Measurements from ENCODE around the gene COX6B2.
"Not testable (repeated sequence)": the region's sequence is repeated elsewhere in the genome, so short reads cannot be mapped to it uniquely, and the experiment has no call there.

COX6B2 gene

DNA sequence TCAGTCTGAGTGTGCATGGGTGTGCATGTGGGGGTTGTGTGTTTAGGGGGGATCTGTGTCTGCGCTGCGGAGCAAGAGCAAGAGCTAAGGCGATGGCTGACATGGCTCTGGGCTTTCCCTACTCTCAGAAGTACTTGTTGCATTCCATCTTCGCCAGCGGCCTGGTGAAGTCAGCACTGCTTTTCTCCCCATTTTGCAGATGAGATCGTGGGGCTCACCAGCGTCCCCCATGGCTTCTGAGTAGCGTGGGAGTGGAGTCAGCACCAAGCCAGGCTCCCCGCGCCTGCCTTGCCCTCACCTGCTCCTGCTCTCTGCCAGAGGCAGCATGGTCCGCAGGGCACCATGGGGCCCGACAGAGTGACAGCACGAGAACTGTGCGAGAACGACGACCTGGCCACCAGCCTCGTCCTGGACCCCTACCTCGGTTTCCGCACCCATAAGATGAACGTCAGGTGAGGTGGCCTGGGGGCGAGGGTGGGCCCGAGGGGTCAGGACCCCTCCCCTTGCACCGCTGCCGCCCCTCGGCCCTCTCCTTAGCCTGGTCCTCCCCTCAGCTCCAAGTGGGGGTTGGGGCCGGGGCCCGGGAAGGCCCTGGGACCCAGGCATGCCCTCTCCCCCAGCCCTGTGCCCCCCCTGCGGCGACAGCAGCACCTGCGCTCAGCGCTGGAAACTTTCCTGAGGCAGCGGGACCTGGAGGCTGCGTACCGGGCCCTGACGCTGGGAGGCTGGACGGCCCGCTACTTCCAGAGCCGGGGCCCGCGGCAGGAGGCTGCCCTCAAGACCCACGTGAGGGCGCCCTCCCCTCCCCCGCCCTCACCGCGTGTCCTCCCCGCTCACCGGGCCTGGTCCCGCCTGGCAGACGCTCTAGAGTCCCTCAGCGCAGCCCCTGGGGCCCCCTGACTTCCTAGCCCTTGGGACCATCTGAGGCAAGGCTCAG is 12.7 kb downstream of the COX6B2 start:
- DNase-seq = no peak

DNA sequence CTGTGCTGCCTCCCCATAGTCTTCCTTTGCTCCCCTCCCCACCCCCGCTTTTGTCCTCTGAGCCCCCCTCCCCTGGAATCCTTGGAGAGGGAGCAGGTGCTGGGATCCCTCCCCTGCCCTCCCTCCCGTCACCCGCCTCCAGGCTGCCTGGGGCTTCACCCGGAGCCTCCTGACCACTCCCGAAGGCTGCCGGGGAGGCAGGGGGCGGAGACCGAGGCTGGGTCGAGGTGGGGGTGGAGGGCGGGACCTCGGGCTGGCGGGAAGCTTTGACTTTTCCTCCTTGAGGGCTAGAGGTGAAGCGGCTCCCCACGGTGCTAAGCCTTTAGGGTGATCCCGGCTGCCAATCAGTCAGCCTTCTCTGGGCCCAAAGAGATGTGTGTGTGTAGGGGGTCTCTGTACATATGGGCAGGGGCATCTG is 13.3 kb downstream of the COX6B2 start:
- DNase-seq = peak; percentile 42 to 54

DNA sequence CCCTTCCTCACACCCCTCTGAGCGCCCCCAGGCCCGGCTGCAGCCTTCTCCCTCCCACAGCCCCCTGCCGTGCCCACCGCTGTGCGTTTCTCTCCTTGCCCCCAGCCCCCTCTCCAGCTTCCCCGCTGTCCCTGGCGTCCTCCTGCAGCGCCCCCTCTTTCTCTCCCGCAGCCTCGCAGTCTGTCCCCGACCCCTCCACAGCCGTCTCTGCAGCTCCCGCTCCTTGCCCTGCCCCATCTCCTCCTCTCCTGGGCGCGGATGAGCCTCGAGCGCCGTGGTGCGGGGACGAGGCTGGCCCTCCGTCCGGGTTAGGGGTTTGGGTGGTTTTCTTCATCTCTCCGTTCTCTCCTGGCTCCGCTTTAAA is 13.8 kb downstream of the COX6B2 start:
- DNase-seq = no peak

DNA sequence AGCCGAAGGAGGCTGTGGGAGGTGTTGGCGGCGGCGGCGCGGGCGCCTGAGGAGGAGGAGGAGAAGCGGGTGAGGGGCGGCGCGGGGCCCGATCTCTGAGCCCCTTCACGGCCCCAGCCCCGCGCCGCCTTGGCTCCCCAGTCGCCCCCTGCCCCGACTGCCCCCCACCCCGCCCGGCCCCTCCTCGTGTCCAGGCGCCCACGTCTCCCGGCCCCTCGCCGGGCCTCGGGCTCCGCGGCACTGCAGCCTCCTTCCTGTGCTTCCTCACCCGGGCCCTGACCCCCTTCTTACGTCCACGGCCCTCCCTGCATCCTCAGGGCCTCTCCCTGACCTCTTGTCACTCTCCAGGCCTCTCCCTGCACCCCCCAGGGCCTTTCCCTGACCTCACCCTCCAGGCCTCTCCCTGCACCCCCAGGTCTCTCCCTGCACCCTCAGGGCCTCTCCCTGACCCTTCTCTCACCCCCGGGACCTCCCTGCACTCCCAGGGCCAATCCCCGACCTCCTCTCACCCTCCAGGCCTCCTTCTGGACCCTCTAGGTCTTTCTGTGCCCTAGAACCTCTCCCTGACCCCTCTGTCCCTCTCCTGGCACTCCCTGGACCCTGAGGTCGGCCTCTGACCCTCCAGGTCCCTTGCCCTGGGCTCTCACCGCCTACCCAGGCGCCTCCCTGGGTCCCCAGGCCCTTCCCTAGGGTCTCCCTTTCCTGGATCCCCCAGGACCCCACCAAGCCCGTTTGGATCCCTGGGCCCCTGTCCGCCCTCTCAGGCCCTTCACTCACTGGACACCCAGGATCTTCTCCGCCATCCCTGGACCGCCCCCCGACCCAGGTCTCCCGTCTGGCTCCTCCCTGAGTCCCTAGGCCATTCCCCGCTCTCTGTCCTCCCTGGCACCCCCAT is 14.4 kb downstream of the COX6B2 start:
- DNase-seq = no peak

DNA sequence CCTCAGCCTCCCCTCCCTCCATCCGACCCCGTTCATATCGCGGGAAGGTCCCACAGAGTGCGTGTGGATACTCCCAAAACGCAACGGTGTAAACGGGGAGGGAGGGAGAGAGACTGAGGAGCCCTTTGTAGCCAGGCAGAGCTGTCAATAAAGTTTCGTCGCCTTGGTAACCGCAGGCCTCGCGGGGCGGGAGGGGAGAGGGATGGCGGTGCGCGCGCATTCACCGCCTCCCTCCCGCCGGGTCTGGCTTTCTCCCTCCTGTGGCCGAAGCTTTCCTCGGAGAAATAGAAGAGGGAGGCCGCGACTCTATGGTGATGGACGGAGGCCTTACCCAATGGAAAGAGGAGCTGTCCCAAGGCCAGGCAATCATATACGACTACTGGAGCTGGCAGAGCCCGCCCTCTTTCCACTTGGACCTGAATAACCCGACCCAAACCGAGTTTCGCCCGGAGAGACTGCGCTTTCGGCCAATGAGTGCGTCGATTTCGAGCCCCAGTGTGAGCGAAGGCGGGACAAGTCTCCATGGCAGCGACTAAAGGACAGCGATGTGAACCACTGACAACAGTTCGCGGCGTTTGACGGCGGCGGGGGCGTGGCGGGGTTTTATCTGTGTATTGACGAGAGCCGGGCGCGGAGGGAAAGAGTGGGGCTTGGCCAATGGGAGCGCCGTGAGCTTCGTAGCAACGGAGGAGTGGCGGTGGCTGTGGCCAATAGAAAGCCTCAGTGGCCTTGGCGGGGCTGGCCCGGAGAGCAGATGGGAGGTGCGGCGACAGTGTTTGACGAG is 15.2 kb downstream of the COX6B2 start, which contains the start of gene KMT5C:
Gene KMT5C (plus strand): TSS at position 772 of the 784 bp plus-strand sequence. CDS start 2,061 bp downstream, outside the sequence.
- peak; percentile 100 for DNase-seq

DNA sequence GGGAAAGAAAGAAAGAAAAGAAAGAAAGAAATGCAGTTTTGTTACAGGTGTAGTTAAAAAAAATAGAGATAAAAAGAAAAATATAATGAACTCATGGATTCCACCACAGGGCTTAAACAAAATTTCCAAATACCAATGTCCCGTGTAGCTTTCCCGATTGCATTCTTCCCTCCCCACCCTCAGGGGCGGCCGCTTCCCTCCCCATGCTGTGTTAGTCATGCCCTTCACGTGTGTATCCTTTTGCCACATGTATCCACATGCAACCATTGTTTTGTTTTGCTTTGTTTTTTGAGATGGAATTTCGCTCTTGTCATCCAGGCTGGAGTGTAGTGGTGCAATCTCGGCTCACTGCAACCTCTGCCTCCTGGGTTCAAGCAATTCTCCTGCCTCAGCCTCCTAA is 18.4 kb downstream of the COX6B2 start:
- DNase-seq = no peak

DNA sequence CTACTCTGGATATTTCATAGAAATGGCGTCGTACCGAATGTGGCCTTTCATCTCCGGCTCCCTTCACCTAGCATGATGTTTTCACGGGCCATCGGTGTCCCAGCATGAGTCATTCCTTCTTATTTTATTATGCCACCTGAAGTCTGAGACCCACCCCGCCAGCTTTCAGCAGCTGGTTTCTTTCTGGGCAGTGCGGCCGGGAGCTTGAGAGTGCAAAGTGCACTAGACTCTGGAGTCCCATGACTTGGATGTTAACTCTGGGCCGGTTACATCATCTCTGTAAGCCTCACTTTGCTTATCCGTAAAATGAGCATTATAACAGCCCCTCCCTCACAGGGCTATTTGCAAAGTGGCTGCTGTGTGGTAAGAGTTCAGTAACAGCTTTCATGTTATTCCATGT is 20.6 kb downstream of the COX6B2 start:
- DNase-seq = no peak

DNA sequence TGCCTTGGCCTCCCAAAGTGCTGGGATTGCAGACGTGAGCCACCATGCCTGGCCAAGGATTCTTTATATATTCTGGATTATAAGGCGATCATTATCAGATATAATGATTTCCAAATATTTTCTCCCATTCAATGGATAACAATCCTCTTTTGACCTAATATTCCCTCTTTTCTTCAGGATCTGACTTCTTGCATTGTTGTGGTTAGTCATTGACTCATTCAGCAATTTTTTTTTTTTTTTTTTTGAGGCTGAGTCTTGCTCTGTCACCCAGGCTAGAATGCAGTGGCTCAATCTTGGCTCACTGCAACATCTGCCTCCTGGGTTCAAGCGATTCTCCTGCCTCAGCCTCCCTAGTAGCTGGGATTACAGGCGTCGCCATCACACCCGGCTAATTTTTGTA is 24.7 kb downstream of the COX6B2 start:
- not testable (repeated sequence) for DNase-seq

DNA sequence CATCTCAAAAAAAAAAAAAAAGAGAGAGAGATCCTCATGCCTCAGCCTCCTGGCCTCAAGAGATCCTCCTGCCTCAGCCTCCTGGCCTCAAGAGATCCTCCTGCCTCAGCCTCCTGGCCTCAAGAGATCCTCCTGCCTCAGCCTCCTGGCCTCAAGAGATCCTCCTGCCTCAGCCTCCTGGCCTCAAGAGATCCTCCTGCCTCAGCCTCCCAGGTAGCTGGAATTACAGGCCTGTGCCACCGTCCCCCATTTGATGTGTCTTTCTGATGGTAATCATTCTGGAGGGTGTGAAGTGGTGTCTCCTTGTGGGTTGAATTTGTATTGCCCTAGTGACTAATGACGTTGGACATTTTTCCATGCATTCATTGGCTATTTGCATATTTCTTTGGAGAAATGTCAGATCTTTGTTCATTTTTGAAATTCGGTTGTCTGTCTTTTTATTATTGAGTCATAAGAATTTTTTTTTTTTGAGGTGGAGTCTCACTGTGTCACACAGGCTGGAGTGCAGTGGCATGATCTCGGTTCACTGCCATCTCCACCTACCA is 25.7 kb downstream of the COX6B2 start:
- DNase-seq = not testable (repeated sequence)

DNA sequence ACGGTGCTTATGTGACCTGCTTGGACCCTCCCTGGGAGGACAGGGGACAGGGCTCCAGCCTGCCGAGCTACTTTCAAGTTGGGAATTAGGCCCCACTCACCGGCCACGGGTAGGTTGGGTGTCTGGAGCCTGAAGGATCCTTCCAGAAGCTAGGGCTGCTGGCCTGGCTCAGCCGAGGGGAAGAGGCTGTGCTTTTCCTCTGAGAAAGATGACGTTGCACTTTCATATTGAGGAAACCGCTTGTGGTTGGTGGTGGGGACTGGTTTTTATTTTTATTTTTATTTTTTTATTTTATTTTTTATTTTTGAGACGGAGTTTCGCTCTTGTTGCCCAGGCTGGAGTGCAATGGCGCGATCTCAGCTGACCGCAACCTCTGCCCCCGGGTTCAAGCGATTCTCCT is 29.3 kb downstream of the COX6B2 start, which contains the start of gene TMEM150B:
Gene TMEM150B (minus strand): TSS at position 170 of the 400 bp plus-strand sequence. CDS start 4,305 bp downstream, outside the sequence.
- DNase-seq = no peak

DNA sequence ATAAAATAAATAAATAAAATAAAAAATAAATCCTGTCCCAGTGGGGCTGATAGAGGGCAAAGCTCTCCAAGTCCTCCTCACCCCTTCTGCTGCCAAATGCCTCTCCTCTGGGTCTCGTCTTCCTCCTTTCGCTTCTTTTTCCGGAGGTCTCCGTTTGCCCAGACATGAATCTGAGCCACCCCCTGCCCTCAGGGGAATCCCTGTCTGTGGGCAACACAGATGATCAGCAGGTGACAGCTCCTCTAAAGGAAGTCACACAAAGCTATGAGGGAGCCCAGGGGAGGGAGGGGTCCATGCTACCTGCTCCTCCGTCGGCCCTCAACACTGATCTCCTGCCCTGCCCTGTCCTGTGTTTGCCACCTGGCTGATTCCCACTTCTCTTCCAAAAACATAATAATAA is 29.9 kb downstream of the COX6B2 start:
- no peak for DNase-seq

DNA sequence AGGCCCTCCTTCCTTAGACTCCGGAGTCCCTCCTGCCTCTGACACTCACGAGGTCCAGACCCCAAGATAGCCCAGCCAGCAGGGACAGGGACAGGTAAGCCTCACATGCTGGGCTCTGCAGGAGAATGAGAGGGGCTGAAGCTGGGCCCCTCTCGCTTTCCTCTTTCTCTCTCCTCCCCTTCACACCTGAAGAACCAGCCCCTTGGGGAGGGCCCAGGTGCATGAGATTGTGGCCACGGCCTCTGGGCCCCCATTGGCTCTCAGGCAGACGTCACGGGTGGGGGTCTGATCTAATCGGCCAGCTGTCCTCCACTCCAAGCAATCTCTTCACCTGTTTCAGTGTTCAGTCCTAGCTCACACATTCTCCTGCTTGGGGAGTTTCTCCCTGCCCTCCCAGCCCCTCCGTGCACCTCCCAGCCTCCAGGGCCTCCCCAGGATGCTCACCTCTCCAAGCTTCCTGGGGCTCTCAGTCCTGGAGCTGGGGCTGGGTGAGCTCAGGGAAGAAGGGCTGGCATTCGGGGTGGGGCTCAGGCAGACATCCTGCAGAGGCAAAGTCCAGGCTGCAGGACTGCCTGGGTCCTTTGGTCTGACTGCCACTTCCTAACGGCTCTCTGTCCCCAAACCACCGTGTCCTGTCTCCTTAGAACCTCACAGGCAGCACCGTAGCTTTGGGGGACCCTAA is 32.2 kb downstream of the COX6B2 start:
- DNase-seq = no peak

DNA sequence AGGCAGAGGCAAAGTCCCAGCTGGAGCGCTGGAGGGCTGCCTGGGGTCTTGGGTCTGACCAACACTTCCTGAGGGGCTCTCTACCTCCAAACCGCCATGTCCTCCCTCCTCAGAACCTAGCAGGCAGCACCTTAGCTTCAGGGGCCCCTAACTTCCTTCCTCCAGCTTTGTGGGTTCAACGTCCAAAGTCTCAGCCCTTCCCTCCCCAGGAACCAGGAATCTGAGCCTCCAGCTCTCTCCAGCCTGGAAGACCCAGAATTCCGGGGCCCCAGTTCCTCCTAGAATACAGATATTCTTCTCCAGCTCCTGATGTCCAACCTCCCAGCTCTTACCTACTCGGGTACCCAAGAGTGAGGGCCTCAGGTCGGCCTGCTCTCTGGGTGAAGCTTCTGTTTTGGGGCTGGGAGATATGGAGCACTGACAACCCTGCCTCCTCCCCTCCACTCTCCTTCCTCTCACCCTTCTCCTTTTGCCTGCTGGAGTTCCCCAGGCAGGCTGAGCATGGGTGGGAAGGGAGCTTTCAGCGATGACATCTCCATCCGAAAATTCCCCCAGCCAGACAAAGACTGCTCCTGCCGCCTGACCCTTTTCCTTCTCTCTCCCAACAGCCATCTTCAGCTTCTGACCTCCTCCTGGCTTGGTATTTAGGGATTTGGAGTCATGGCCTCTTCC is 32.9 kb downstream of the COX6B2 start:
- no peak for DNase-seq

DNA sequence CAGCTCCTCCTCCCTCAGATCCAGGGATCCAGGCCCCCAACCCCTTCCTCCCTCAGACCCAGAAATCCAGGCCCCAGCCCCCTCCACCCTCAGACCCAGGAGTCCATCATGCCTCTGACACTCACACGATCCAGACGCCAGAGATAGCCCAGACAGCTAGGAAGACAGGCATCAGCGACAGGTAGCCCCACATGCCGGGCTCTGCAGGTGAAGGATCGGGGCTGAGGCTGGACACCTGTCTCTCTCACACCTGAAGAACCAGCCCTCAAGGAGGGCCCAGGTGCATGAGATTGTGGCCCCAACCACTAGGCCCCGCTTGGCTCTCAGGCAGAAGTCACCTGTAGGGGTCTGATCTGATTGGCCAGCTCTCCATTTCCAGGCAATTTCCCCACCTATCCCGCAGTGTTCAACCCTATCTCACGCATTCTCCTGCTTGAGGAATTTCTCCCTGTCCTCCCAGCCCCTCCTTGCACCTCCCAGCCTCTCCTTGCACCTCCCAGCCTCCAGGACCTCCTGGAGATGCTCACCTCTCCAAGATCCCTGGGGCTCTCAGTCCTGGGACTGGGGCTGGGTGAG is 33.6 kb downstream of the COX6B2 start:
- DNase-seq = no peak

DNA sequence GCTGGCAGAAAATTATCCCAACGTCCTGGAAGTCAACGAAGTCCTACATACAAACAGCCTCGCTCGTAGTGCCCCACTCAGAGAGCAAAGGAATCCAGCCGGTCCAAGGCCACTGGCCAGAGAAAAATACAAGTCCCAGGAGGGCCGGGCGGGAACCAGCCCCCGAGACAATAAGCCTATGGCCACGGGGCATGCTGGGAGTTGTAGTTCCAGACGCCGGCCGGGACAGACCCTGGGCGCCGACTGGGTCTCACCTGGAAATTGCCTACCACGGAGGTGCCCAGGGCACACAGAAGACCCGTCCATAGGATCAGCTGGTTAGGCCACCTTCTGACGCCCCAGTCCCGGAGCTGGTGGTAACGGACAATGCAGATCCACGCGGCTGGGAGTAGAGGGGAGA is 34.7 kb downstream of the COX6B2 start:
- DNase-seq = no peak

DNA sequence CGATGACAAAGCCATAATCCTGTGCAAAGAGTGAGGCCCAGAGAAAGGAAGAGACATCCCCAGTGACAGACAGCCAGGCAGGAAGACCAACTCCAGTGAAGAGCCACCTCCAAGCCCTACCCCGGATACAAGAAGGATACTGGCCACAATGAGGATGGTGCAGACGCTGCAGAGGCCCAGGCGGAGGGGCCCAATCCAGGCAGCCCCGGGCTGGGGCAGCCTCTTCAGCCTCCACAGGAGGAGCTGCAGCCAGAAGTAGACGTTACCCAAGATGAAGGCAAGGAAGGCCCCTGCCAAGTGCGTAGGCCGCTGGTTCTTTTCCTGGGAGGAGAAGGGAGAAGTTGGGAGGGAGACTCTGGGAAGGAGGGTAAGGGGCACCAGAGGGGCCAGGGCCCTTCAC is 37.9 kb downstream of the COX6B2 start:
- DNase-seq = no peak

DNA sequence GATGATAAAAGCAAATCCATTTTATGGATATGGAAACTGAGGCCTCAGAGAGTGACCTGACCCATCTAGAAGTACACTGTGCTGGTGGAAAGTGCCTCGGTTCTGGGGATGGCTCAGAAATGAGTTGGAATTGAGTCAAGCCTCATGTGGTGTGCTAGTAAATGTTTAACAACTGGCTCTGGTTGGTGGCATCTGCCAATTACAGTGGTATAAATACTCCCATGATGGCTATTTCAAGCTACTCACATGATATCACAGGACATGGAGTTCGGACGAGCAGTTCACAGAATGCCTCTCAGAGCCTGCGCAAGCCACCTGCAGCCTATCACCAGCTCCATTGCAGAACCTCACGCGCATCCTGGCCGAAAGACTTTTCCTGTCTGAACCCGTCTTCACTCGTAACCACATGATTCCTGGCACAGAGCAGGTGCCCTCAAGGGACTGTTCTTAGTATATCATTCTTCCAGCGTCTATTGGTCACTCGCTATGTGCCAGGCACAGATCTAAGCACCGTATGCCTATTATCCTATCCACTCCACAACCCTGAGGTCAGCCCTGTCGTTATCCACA is 38.5 kb downstream of the COX6B2 start:
- no peak for DNase-seq

DNA sequence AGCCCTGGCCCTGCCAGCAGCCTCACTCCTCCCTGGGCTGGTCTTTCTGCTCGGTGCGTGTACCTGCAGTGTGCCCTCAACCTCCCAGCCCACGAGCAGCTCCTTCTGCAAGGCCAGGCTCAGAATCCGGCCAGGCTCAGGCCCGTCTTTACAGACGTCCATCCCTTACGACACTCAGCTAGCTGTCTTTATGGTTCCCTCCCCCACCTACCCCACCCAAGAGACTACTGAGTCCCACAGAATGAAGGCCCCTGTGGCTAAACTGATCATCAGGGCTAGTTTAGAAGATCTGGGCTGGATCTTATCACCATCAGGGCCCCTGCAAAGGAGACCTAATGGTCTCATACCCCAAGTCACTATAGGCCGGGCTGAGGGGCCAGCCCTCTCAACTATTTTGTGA is 40.1 kb downstream of the COX6B2 start:
- no peak for DNase-seq

DNA sequence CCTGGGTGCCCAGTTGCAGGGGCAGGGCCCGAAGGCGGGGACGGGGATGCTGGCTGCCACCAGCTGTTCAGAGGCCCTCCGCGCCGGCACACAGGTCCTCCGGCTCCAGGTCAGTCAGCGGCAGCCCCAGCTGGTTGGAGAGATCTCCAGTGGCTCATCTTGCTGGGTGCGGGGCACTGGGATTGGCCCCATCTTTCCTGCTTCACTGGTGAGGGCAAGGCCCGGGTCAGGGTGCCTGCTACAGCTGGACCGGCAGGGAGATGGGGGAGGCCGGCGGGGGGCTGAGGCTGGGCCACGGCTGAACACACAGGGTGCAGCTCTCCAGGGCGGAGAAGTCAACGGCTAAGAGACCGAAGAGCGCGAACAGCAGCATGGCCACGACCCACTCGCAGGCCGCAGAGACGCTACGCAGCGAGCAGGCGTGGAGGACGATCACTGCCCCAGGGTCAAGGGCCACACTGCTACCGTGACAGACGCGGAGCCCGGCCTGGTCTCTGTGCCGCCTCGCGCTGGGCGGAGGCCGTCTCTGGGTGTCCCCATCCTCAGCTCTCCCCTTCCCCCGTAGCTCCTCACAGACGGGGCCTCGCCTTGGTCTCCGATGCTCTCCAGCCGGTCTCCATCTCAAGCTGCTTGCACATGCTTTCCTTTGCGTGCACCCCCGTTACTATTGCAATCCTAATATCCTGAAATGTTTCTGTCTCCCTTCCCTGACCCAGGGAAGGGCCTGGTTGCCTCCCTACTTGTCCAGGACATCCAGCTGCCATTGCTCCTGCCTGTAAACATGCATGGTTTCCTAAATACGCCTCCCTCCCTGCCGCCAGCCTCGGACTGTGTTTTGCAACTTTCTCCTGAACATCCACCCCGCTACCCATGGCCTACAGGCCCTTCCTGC is 41.7 kb downstream of the COX6B2 start:
- no peak for DNase-seq

All from activated CD4-positive, alpha-beta T cell treated with anti-CD3 and anti-CD28 coated beads for 4 hours (primary cell).